ENCODE results near the gene MED9.
A peak's percentile ranks its signal among the peaks of the same experiment; 100 is the strongest.
"Not testable (repeated sequence)": the region's sequence is repeated elsewhere in the genome, so short reads cannot be mapped to it uniquely, and the experiment has no call there.

MED9 gene
- 21.0 to 23.0 reads per million in 2 experiments for total RNA-seq

DNA sequence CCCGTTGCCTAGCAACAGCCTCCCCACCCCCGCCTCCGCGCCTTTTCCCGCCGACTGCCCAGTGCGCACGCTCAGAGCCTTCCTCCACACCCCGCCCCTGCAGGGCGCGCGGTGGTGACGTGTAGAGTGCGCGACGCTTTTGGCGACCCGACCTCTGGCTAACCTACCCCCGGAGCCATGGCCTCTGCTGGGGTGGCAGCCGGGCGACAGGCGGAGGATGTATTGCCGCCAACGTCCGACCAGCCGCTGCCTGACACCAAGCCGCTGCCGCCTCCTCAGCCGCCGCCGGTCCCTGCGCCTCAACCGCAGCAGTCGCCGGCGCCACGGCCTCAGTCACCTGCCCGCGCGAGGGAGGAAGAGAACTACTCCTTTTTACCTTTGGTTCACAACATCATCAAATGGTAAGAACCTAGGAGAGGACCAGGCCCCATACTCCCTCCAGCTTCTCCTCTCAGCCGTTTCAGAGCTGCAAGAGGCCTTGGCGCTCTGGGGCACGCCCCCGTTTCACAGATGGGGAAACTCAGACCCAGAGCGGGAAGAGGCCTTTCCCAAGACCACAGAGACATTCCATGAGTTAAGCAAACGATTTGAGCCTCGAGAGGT is at the start of gene MED9:
TSS of gene MED9 (plus strand) at position 136 of the 603 bp plus-strand sequence. CDS start at position 178, 42 bp downstream.
- peak; percentile 94 for DNase-seq (ENCODE audit: low read depth)

- no peak for DNase-seq (ENCODE audit: low read depth)
These were observed 47.6 kb upstream of the MED9 start for GRCh38 chr17:17429222-17429621.

DNA sequence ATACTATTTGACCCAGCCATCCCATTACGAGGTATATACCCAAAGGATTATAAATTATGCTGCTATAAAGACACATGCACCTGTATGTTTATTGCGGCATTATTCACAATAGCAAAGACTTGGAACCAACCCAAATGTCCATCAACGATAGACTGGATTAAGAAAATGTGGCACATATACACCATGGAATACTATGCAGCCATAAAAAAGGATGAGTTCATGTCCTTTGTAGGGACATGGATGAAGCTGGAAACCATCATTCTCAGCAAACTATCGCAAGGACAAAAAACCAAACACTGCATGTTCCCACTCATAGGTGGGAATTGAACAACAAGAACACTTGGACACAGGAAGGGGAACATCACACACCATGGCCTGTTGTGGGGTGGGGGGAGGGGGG is 45.9 kb upstream of the MED9 start:
- not testable (repeated sequence) for DNase-seq (ENCODE audit: low read depth)

DNA sequence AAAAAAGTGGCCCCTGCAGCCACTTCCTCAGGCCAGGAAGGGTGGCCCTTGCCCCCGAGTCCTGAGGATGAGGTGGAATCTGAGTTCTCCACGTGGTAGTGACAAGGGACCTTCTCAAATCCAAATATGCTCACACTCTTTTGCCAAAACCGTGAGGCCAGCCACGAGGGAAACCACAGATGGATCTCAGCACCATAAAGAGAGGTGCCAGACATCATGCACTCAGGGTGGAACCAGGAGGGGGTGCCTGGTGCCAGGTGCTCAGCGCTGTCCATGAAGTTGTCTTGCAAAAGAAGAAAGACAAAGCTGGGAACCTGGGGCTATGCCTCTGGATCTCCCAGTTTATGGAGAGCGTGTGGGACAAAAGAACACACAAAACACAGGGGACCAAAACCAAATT is 45.2 kb upstream of the MED9 start:
- no peak for DNase-seq (ENCODE audit: low read depth)

DNA sequence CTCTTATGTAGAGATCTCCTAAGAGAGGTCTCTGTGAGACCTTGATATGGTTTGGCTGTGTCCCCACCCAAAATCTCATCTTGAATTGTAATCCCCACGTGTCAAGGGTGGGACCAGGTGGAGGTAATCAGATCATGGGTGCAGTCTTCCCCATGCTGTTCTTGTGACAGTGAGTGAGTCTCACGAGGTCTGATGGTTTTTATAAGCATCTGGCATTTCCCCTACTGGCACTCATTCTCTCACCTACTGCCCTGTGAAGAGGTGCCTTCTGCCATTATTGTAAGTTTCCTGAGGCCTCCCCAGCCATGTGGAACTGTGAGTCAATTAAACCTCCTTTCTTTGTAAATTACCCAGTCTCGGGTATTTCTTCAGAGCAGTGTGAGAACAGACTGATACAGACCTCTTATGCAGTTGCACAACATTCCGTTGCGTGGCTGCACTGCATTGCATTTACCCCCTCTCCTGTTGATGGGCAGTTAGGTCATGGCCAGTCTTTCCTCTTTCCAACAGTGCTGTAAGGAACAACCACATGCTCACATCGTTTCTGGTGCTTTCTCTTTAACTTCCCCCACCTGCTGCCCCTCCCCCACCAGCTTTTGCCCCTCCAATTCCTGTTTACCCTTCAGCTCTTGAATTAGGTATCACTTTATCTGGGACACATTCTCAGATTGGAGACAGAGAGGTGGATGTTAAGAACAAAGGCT is 43.6 kb upstream of the MED9 start:
- DNase-seq (ENCODE audit: low read depth) = no peak

GRCh38 chr17:17434477-17434876 is 42.3 kb upstream of the MED9 start:
- no peak for DNase-seq (ENCODE audit: low read depth)

GRCh38 chr17:17435323-17435722 is 41.5 kb upstream of the MED9 start:
- DNase-seq (ENCODE audit: low read depth) = no peak

- DNase-seq (ENCODE audit: low read depth) = no peak
These were observed 39.3 kb upstream of the MED9 start for GRCh38 chr17:17437461-17437860.

DNA sequence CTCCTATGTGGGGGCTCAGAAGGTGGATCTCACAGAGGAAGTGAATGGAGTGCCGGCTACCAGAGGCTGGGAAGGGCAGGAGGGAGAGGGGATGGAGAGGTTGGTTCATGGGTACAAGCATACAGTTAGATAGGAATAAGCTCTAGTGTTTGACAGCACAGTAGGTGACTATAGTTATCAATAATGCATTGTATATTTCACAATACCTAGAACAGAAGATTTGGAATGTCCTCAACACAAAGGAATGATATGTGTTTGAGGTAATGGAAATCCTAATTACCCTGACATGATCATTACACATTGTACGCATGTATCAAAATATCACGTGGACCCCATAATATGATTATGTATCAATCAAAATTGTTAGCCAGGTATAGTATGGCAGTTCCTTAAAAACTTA is 38.9 kb upstream of the MED9 start:
- no peak for DNase-seq (ENCODE audit: low read depth)

GRCh38 chr17:17440010-17440843 is 36.6 kb upstream of the MED9 start:
- peak; percentile 62 for DNase-seq (ENCODE audit: low read depth)

GRCh38 chr17:17440938-17441675 is 35.7 kb upstream of the MED9 start:
- no peak for DNase-seq (ENCODE audit: low read depth)

DNA sequence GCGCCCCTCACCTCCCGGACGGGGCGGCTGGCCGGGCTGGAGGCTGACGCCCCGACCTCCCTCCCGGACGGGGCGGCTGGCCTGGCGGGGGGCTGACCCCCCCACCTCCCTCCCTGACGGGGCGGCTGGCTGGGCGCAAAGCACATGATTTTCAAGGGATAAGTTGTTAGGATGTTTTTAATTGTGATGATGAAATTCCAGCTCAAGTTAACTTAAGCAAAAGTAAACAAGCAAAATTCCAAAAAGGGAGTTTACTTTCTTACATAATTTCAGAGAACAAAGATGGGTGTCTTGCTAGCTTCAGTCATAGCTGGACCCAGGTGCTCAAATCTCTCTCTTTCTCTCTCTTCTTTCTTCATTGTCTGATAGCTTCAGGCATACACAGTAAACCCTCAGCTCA is 33.6 kb upstream of the MED9 start:
- DNase-seq (ENCODE audit: low read depth) = no peak

GRCh38 chr17:17445296-17445924 is 31.4 kb upstream of the MED9 start:
- no peak for DNase-seq (ENCODE audit: low read depth)

GRCh38 chr17:17445925-17446665 is 30.7 kb upstream of the MED9 start:
- DNase-seq (ENCODE audit: low read depth) = no peak

DNA sequence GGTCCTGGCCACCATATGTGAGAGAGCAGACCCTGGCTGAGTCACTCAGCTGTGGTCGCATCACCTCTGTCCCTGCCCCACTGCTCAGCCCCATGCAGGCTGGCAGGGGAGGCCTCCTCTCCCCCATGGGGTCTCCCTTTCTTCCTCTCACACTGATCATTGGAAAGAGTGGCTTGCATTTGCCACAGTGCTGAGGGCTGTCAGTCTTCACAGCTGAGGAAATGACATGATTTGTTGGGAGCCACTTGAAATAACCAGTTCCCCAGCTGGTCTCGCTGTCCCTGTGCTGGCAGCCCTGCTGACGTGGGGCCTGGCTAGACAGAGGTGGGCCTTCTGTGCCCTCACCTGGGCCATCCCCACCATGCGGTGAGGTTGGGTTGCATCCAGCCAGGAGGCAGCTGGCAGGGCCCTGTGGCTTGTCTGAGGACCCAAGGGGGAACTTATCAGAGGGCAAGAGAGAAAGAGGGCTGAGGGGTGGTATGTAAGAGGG is 30.1 kb upstream of the MED9 start:
- no peak for DNase-seq (ENCODE audit: low read depth)

DNA sequence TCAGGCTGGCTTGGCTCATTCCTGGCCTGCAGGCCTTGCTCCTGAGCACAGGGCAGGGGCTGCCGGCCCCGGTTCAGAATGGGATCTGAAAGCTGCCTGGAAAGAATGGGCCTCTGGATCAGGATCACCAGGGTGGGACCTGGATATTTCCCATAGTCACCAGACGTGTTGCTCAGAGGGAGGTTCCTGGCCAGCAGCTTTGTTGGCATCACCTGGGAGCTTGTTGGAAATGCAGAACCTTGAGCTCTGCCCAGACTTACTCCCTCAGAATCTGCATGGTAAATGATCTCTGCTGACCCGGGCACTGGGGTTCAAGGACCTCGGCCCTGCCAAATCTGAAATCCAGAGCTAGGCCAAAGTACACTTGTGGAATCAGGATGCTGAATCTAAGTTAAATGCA is 29.5 kb upstream of the MED9 start:
- no peak for DNase-seq (ENCODE audit: low read depth)

GRCh38 chr17:17448076-17448475 is 28.7 kb upstream of the MED9 start:
- DNase-seq (ENCODE audit: low read depth) = no peak

DNA sequence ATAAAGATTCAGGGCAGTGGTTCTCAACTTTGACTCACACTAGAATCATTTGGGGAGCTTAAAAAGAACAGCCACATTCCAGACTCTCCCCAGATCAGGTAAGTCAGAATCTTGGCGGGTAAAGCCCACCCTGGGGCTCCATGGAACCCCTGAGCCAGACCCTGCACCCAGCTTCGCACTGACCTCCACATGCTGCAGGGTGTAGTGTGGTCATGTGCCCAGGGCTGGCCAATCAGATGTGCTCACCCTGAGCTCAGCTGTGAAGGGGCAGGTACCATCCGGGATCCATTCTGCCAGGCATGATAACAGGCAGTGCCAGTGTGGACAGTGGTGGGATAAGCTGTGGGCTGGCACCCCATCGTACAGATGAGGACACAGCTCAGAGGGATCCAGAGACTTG is 28.1 kb upstream of the MED9 start:
- DNase-seq (ENCODE audit: low read depth) = no peak

DNA sequence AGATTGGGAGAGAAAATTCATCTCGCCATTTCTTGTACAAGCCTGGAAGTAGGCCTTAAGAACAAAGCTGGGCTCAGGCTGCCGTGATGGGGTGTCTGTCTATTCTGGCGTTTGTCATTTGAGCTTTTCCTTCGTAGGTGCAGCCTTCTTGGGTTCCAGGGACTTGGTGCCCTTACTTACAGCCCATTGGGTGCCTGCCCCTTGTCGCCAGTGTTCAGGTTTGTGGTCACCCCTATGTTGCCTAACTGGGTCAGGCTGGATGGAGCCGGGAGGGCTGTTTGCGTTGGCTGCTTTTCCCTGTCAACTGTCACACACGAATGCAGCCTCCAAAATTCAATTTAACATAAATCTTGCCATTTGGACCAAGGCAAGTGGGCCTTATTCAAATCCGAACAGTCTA is 23.7 kb upstream of the MED9 start:
- no peak for DNase-seq (ENCODE audit: low read depth)

DNA sequence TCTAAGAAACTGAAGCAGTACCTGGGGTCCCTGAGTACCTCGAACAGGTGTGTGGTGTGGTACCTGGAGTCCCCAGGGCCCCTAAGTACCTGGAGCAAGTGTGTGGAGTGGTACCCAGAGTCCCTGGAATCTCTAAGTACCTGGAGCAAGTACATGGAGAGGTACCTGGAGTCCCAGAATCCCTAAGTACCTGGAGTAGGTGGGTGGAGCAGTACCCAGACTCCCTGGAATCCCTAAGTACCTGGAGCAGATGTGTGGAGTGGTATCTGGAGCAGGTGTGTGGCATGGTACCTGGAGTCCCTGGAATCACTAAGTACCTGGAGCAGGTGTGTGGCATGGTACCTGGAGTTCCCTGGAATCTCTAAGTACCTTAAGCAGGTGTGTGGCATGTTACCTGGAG is 22.5 kb upstream of the MED9 start:
- DNase-seq (ENCODE audit: low read depth) = no peak

GRCh38 chr17:17454700-17455099 is 22.1 kb upstream of the MED9 start:
- not testable (repeated sequence) for DNase-seq (ENCODE audit: low read depth)

Measured in T follicular helper cell (primary cell).